ENCODE data around the gene MUTYH. TPM values are rescaled to one million over a fixed set of nuclear protein-coding genes. Genes with fewer than 3 reads are reported as not detected.
A peak's percentile ranks its signal among the peaks of the same experiment; 100 is the strongest.

MUTYH gene
- total and polyA plus RNA-seq, 9 of the 15 experiments (the other 6 are each of a cell fraction or from before 2014, with no cell fraction given) = 3.4 to 53.5 (median 29.0) TPM

DNA sequence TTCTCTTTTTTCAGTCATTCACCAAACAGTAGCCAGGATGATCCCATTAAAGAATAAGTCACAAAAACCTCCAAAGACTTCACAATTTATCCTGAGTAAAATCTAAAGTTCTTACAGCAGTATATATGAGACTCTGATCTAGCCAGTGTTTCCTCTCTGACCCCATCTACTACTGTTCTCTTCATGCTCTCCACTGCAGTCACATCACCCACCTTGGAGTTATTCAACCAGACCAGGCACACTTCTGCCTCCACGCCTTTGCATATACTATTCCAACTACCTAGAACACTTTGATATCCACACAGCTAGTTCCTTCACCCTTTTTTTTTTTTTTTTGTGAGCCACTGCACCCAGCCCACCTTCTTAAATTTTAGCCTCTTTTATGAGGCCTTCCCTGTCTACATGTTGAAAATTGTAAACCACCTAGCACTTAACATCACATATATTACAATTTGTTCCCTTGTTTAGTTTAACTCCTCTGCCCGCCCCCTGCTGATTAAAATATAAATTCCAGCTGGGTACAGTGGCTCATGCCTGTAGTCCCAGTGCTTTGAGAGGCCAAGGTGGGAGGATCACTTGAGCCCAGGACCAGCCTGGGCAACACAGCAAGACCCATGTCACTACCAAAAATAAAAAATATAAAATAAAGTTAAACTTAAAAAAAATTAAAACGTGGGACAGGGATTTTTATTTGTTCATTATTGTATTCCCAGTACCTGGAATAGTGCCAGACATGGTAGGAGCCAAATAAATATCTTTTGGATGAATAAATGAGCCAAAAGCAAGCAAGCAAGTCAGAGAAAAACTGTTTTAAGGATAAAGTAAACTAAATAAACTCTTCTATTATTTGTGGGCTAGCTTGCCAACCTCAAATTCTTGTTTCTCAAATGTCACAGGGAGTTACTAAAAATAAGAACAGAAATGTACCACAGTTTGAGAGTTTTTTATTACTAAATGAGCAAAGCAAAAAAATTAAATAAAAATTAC lies 35.2 kb upstream of the MUTYH start (continued):
- TF ChIP-seq, protein P1, sequence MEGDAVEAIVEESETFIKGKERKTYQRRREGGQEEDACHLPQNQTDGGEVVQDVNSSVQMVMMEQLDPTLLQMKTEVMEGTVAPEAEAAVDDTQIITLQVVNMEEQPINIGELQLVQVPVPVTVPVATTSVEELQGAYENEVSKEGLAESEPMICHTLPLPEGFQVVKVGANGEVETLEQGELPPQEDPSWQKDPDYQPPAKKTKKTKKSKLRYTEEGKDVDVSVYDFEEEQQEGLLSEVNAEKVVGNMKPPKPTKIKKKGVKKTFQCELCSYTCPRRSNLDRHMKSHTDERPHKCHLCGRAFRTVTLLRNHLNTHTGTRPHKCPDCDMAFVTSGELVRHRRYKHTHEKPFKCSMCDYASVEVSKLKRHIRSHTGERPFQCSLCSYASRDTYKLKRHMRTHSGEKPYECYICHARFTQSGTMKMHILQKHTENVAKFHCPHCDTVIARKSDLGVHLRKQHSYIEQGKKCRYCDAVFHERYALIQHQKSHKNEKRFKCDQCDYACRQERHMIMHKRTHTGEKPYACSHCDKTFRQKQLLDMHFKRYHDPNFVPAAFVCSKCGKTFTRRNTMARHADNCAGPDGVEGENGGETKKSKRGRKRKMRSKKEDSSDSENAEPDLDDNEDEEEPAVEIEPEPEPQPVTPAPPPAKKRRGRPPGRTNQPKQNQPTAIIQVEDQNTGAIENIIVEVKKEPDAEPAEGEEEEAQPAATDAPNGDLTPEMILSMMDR (IDR thresholded peaks at IDR 0.05 in 2 of 3, conservative IDR thresholded peaks at IDR 0.05 in 1 of 3; ENCODE audit: insufficient read depth in 2 of 3, low read depth in 1 of 3, low read length in 3 of 3) = peak; percentile 12 to 17 (median 13); a peak in 2 of 6 replicates
- no peak for TF ChIP-seq ZNF184 (CRISPR knock-in tag; IDR thresholded peaks at IDR 0.05)
- TF ChIP-seq CHD2 (IDR thresholded peaks at IDR 0.05; ENCODE audit: low read depth, low read length) = no peak
- no peak for TF ChIP-seq SMARCA4 (IDR thresholded peaks at IDR 0.05)
- TF ChIP-seq, protein P2, sequence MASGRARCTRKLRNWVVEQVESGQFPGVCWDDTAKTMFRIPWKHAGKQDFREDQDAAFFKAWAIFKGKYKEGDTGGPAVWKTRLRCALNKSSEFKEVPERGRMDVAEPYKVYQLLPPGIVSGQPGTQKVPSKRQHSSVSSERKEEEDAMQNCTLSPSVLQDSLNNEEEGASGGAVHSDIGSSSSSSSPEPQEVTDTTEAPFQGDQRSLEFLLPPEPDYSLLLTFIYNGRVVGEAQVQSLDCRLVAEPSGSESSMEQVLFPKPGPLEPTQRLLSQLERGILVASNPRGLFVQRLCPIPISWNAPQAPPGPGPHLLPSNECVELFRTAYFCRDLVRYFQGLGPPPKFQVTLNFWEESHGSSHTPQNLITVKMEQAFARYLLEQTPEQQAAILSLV (tag; IDR thresholded peaks at IDR 0.05) = no peak
- no peak for TF ChIP-seq SRSF9 (IDR thresholded peaks at IDR 0.05; ENCODE audit: borderline replicate concordance, low read depth, low read length)
- no peak for TF ChIP-seq NFRKB (IDR thresholded peaks at IDR 0.05; ENCODE audit: low read depth)
- TF ChIP-seq, protein P3, sequence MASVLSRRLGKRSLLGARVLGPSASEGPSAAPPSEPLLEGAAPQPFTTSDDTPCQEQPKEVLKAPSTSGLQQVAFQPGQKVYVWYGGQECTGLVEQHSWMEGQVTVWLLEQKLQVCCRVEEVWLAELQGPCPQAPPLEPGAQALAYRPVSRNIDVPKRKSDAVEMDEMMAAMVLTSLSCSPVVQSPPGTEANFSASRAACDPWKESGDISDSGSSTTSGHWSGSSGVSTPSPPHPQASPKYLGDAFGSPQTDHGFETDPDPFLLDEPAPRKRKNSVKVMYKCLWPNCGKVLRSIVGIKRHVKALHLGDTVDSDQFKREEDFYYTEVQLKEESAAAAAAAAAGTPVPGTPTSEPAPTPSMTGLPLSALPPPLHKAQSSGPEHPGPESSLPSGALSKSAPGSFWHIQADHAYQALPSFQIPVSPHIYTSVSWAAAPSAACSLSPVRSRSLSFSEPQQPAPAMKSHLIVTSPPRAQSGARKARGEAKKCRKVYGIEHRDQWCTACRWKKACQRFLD (CRISPR knock-in tag; IDR thresholded peaks at IDR 0.05) = no peak
- TF ChIP-seq LCOR (CRISPR knock-in tag; IDR thresholded peaks at IDR 0.05) = no peak
- no peak for TF ChIP-seq MIER1 (IDR thresholded peaks at IDR 0.05; ENCODE audit: low read depth)
- no peak for TF ChIP-seq ZNF75A (CRISPR knock-in tag; IDR thresholded peaks at IDR 0.05)

Data from K562 (cell line).